H9 (cell line): ENCODE data around the gene BAX. TPM values are rescaled to one million over a fixed set of nuclear protein-coding genes. Genes with fewer than 3 reads are reported as not detected.
"Not testable (repeated sequence)": the region's sequence is repeated elsewhere in the genome, so short reads cannot be mapped to it uniquely, and the experiment has no call there.

Source experiments
- DNase-seq: peaks from one replicate; pipeline ENCODE4 v3.0.0-alpha.2; 2017
- H2AFZ ChIP-seq: one replicate; pipeline ENCODE4 v1.6.1; 2013; ENCODE audit warnings: mild to moderate bottlenecking, low read length, control low read depth, moderate library complexity
- H2AK5ac ChIP-seq: 2 replicates; pipeline ENCODE4 v1.6.1; 2013; ENCODE audit warnings: low read length, control low read depth, mixed read lengths; ENCODE audit not compliant: insufficient read length
- H2BK120ac ChIP-seq: one replicate; pipeline ENCODE4 v1.6.1; 2013; ENCODE audit warnings: low read depth, mild to moderate bottlenecking, low read length, control low read depth, inconsistent platforms; ENCODE audit not compliant: poor library complexity, severe bottlenecking
- H2BK12ac ChIP-seq: 2 replicates; pipeline ENCODE4 v1.6.1; 2013; ENCODE audit warnings: low read length, control low read depth, mixed read lengths, low read depth; ENCODE audit not compliant: insufficient read length
- H2BK15ac ChIP-seq: 2 replicates; pipeline ENCODE4 v1.6.1; 2013; ENCODE audit warnings: low read depth, low read length, control low read depth
- H2BK20ac ChIP-seq: one replicate; pipeline ENCODE4 v1.6.1; 2013; ENCODE audit warnings: low read depth, mild to moderate bottlenecking, low read length, control low read depth, inconsistent platforms; ENCODE audit not compliant: poor library complexity, severe bottlenecking
- H2BK5ac ChIP-seq: 2 replicates; pipeline ENCODE4 v1.6.1; 2013; ENCODE audit warnings: low read length, control low read depth, mixed read lengths; ENCODE audit not compliant: insufficient read length
- H3K14ac ChIP-seq: 2 replicates; pipeline ENCODE4 v1.6.1; 2013; ENCODE audit warnings: low read length, control low read depth; ENCODE audit not compliant: insufficient read depth
- H3K18ac ChIP-seq: 2 replicates; pipeline ENCODE4 v1.6.1; 2013; ENCODE audit warnings: low read depth, mild to moderate bottlenecking, mixed read lengths, low read length, control low read depth; ENCODE audit not compliant: insufficient read length
- H3K23ac ChIP-seq: 2 replicates; pipeline ENCODE4 v1.6.1; 2013; ENCODE audit warnings: low read length, control low read depth, mixed read lengths, low read depth; ENCODE audit not compliant: insufficient read length
- H3K23me2 ChIP-seq: 2 replicates; pipeline ENCODE4 v1.6.1; 2013; ENCODE audit warnings: low read depth, mild to moderate bottlenecking, mixed read lengths, low read length, control low read depth; ENCODE audit not compliant: insufficient read length, poor library complexity, severe bottlenecking
- H3K27ac ChIP-seq: 2 replicates; pipeline ENCODE4 v1.5.1; 2013; ENCODE audit warnings: low read length, control low read depth, mixed read lengths, low read depth; ENCODE audit not compliant: insufficient read length
- H3K27me3 ChIP-seq: 2 replicates; pipeline ENCODE4 v1.6.1; 2013; ENCODE audit warnings: low read length, control low read depth, inconsistent platforms; ENCODE audit not compliant: insufficient read depth
- H3K4ac ChIP-seq: 2 replicates; pipeline ENCODE4 v1.6.1; 2013; ENCODE audit warnings: low read depth, mild to moderate bottlenecking, control low read depth, inconsistent platforms, low read length, moderate library complexity
- H3K4me1 ChIP-seq: 2 replicates; pipeline ENCODE4 v1.6.1; 2013; ENCODE audit warnings: low read length, control low read depth, inconsistent platforms; ENCODE audit not compliant: insufficient read depth
- H3K4me2 ChIP-seq: 2 replicates; pipeline ENCODE4 v1.6.1; 2013; ENCODE audit warnings: low read length, control low read depth, mixed read lengths; ENCODE audit not compliant: insufficient read length, insufficient read depth
- H3K56ac ChIP-seq: 2 replicates; pipeline ENCODE4 v1.6.1; 2013; ENCODE audit warnings: low read depth, mild to moderate bottlenecking, mixed read lengths, low read length, control low read depth; ENCODE audit not compliant: insufficient read length
- H3K79me1 ChIP-seq: 2 replicates; pipeline ENCODE4 v1.6.1; 2013; ENCODE audit warnings: low read depth, mild to moderate bottlenecking, moderate library complexity, low read length, control low read depth, inconsistent platforms; ENCODE audit not compliant: insufficient read depth, poor library complexity, severe bottlenecking
- H3K79me2 ChIP-seq: 2 replicates; pipeline ENCODE4 v1.6.1; 2013; ENCODE audit warnings: low read length, control low read depth, inconsistent platforms; ENCODE audit not compliant: insufficient read depth
- H3K9ac ChIP-seq: 2 replicates; pipeline ENCODE4 v1.6.1; 2013; ENCODE audit warnings: low read length, control low read depth, mixed read lengths; ENCODE audit not compliant: insufficient read length; ENCODE audit errors: extremely low read depth
- H3K9me3 ChIP-seq: one replicate; pipeline ENCODE4 v1.6.1; 2013; ENCODE audit warnings: low read depth, low read length, inconsistent platforms; ENCODE audit not compliant: control insufficient read depth
- H3T11ph ChIP-seq: one replicate; pipeline ENCODE4 v1.6.1; 2013; ENCODE audit warnings: mild to moderate bottlenecking, low read length, control low read depth, inconsistent platforms
- H4K20me1 ChIP-seq: one replicate; pipeline ENCODE4 v1.6.1; 2013; ENCODE audit not compliant: control insufficient read depth, insufficient read length, insufficient read depth
- H4K5ac ChIP-seq: 2 replicates; pipeline ENCODE4 v1.6.1; 2013; ENCODE audit warnings: low read depth, mild to moderate bottlenecking, mixed read lengths, low read length, control low read depth; ENCODE audit not compliant: insufficient read length
- H4K8ac ChIP-seq: replicated peaks from 2 replicates; pipeline ENCODE4 v1.6.1; 2013; ENCODE audit warnings: low read length, control low read depth, mixed read lengths, low read depth; ENCODE audit not compliant: insufficient read length
- H4K91ac ChIP-seq: 2 replicates; pipeline ENCODE4 v1.6.1; 2013; ENCODE audit warnings: low read depth, mild to moderate bottlenecking, moderate library complexity, mixed read lengths, low read length, control low read depth; ENCODE audit not compliant: insufficient read length
- H3K27ac Mint-ChIP-seq, 3 experiments: 2 replicates in 2 of 3; 3 replicates in 1 of 3; pipeline ENCODE4 v1.8.0; 2020 to 2021; ENCODE audit warnings: mixed read lengths in 3 of 3, mild to moderate bottlenecking in 1 of 3, moderate library complexity in 1 of 3
- H3K27me3 Mint-ChIP-seq: 2 replicates; pipeline ENCODE4 v1.8.0; 2021; ENCODE audit warnings: low read depth, mild to moderate bottlenecking, moderate library complexity, mixed read lengths
- H3K36me3 Mint-ChIP-seq, 3 experiments: 2 replicates in 2 of 3; 3 replicates in 1 of 3; pipeline ENCODE4 v1.8.0; 2020 to 2021; ENCODE audit warnings: low read depth in 3 of 3, mixed read lengths in 3 of 3; ENCODE audit not compliant: insufficient read depth in 1 of 3
- H3K4me1 Mint-ChIP-seq, 2 experiments: 2 replicates each; pipeline ENCODE4 v1.8.0; 2020; ENCODE audit warnings: mixed read lengths in 2 of 2
- H3K4me3 Mint-ChIP-seq, 2 experiments: 2 replicates in 1 of 2; 3 replicates in 1 of 2; pipeline ENCODE4 v1.8.0; 2020 to 2021; ENCODE audit warnings: mild to moderate bottlenecking in 2 of 2, mixed read lengths in 2 of 2, moderate library complexity in 1 of 2
- H3K9me3 Mint-ChIP-seq, 2 experiments: 2 replicates in 1 of 2; 3 replicates in 1 of 2; pipeline ENCODE4 v1.8.0; 2020; ENCODE audit warnings: mild to moderate bottlenecking in 2 of 2, mixed read lengths in 2 of 2, moderate library complexity in 1 of 2
- CTCF ChIP-seq: fragments of 200-600 bp; sonication (generic); conservative IDR thresholded peaks from 3 replicates; pipeline ENCODE4 v1.8.0; 2021; ENCODE audit warnings: antibody characterized with exemption, mild to moderate bottlenecking
- WGBS: extraction: QIAGEN DNeasy Blood & Tissue Kit; methylation state at CpG from one replicate; pipeline ENCODE4 v1.1.7; 2013; ENCODE audit warnings: missing lambda C conversion rate, low lambda C conversion rate, mixed read lengths; ENCODE audit not compliant: insufficient read length; ENCODE audit errors: extremely low coverage; 5-methylcytosine and 5-hydroxymethylcytosine counted together
- total RNA-seq: library from RNA; stranded (reverse); gene quantifications from 2 replicates; pipeline ENCODE4 v1.2.1, GENCODE V29; 2021

The BAX gene
- total RNA-seq, 1 experiment from 2014 or later, result 310 TPM

GRCh38 chr19:48907671-48908070 lies 47.0 kb upstream of the BAX start:
- Histone ChIP-seq H3K27me3 (no peaks in the 10 kb centered on the region), H3K9me3 (no peaks in the 10 kb centered on the region)

GRCh38 chr19:48909424-48910077 lies 45.1 kb upstream of the BAX start:
- H3K9me3 Mint-ChIP-seq, H3K4me3 Mint-ChIP-seq, H4K5ac ChIP-seq, H3K27ac ChIP-seq, H2BK20ac ChIP-seq, H3K9ac ChIP-seq, H3K4ac ChIP-seq, H4K20me1 ChIP-seq, H3K56ac ChIP-seq, H3K4me1 Mint-ChIP-seq, H3K79me1 ChIP-seq, H3K4me2 ChIP-seq, H4K91ac ChIP-seq, H2AK5ac ChIP-seq, H2BK15ac ChIP-seq, H3K27ac Mint-ChIP-seq, H3K9me3 ChIP-seq, H2BK12ac ChIP-seq, H4K8ac ChIP-seq, H2BK5ac ChIP-seq, H3K27me3 Mint-ChIP-seq, DNase-seq, H3K18ac ChIP-seq, H3K14ac ChIP-seq, H3T11ph ChIP-seq, H2AFZ ChIP-seq, H3K27me3 ChIP-seq, H3K79me2 ChIP-seq, H2BK120ac ChIP-seq, H3K23me2 ChIP-seq, H3K4me1 ChIP-seq, H3K23ac ChIP-seq: not testable (repeated sequence)
- no CpG with 5 or more reads among the region's 11 CpGs for WGBS
- peaks cover 55 to 86% (median 80%) of the 10 kb centered on the region in 3 experiments for H3K36me3 Mint-ChIP-seq

More at GRCh38 chr19:48907671-48908070, 47.0 kb upstream of the BAX start:
- H2AK5ac ChIP-seq, result no peak overlapping the region
- no peaks in the 10 kb centered on the region for H3K79me1 ChIP-seq
- no peak overlapping the region for H4K8ac ChIP-seq
- no peak for DNase-seq
- no peak overlapping the region for H3K4me3 Mint-ChIP-seq
- no peaks in the 10 kb centered on the region for H3K23me2 ChIP-seq
- no peak overlapping the region for H3K4ac ChIP-seq
- no peak overlapping the region for H2BK20ac ChIP-seq
- H3K27ac Mint-ChIP-seq, result peak overlapping the region; percentile 28 to 74 (median 45); a peak in 2 of 7 replicates
- H3K23ac ChIP-seq, result no peak overlapping the region
- no peak overlapping the region for H4K5ac ChIP-seq
- no peaks in the 10 kb centered on the region for H3K9me3 Mint-ChIP-seq
- no peak overlapping the region for H2BK120ac ChIP-seq
- no peak overlapping the region for H3K4me2 ChIP-seq
- no peak overlapping the region for H2BK5ac ChIP-seq
- H3K36me3 Mint-ChIP-seq, result peaks cover 42 to 82% (median 71%) of the 10 kb centered on the region in 3 experiments; a peak in 6 of 7 replicates
- H2BK15ac ChIP-seq, result no peak overlapping the region
- H2AFZ ChIP-seq, result no peak overlapping the region
- H3K4me1 ChIP-seq, result no peaks in the 10 kb centered on the region
- H3K27ac ChIP-seq, result no peak overlapping the region
- H3K9ac ChIP-seq, result no peak overlapping the region
- no peak overlapping the region for H3K56ac ChIP-seq
- no peak overlapping the region for H3K14ac ChIP-seq
- H3T11ph ChIP-seq, result no peak overlapping the region
- TF ChIP-seq CTCF, result no peak
- H3K79me2 ChIP-seq, result no peaks in the 10 kb centered on the region
- no peaks in the 10 kb centered on the region for H3K27me3 Mint-ChIP-seq
- H3K4me1 Mint-ChIP-seq, result peaks cover 5 to 8% of the 10 kb centered on the region in 2 experiments; a peak in 3 of 4 replicates
- H4K20me1 ChIP-seq, result no peaks in the 10 kb centered on the region
- H2BK12ac ChIP-seq, result no peak overlapping the region
- H4K91ac ChIP-seq, result no peak overlapping the region
- H3K18ac ChIP-seq, result no peak overlapping the region
- WGBS, result no CpG with 5 or more reads among the region's 14 CpGs
